ENCODE data around the gene PLCZ1.
"Not testable (repeated sequence)": the region's sequence is repeated elsewhere in the genome, so short reads cannot be mapped to it uniquely, and the experiment has no call there.

The PLCZ1 gene

DNA sequence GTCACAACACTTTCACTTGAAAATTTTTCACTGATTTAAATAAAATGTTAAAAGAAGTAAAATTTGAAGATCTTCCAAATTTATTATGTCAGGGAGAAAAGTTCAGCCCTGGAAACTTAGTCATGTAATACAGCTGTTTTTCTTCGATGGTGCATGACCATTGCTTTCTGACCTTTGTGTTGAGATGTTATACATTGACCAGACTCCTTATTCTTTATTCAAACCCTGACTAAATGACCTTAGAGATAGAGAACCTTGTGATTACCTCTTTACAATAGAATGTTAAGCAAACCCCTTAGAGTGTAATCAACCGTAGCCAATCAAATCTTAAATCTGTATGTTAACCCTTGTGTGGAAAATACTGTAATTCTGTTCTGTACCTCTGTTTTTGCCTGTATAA lies 34.5 kb downstream of the PLCZ1 start:
- TF ChIP-seq SUZ12 (IDR thresholded peaks at IDR 0.05; ENCODE audit: extremely low read depth, insufficient read depth, insufficient read length) (no peak), YY1 (IDR thresholded peaks at IDR 0.05; ENCODE audit: insufficient read depth, insufficient read length) (no peak), ZNF274 (IDR thresholded peaks at IDR 0.05; ENCODE audit: low read depth, low read length) (no peak)
- no peaks in the 10 kb centered on the region for H3K27me3 ChIP-seq (ENCODE audit: insufficient read depth, insufficient read length)
- no peak for DNase-seq (ENCODE audit: low read depth, low spot score)

DNA sequence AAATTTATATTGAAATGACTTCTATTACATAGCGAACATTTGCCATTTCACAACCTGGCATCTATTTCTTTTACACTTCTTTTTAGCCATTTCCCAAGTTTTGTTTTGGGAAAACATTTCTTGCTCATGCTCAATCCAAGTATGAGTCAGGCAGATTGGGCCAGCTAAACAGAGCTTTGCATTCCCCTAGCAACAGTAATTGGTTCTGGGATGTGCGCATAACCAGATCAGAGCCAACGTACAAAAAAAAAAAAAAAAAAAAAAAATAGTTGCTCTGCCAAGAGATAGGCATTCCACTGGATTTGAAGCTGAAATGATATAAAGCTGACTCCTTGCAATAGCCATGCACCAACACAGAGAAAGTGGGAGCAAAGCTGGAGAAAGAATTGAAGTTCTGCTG lies 37.5 kb downstream of the PLCZ1 start:
- Histone ChIP-seq H3K4me1 (ENCODE audit: insufficient read depth, insufficient read length) (no peaks in the 10 kb centered on the region), H3K36me3 (ENCODE audit: insufficient read depth, insufficient read length, low read length) (no peaks in the 10 kb centered on the region), H3K9ac (ENCODE audit: insufficient read length, low read depth) (no peak overlapping the region), H3K27me3 (ENCODE audit: insufficient read depth, insufficient read length) (no peaks in the 10 kb centered on the region), H3K4me3 (ENCODE audit: insufficient read length, low read depth) (no peak overlapping the region), H3K9me3 (ENCODE audit: insufficient read depth, low read length) (no peaks in the 10 kb centered on the region)
- peak; percentile 30 for DNase-seq (ENCODE audit: low read depth, low spot score)
- TF ChIP-seq SUZ12 (IDR thresholded peaks at IDR 0.05; ENCODE audit: extremely low read depth, insufficient read depth, insufficient read length) (no peak), ZNF274 (IDR thresholded peaks at IDR 0.05; ENCODE audit: low read depth, low read length) (no peak), YY1 (IDR thresholded peaks at IDR 0.05; ENCODE audit: insufficient read depth, insufficient read length) (no peak)

More for the DNA sequence above, 34.5 kb downstream of the PLCZ1 start:
- peaks cover 7% of the 10 kb centered on the region for H3K9me3 ChIP-seq (ENCODE audit: insufficient read depth, low read length)
- no peak overlapping the region for H3K9ac ChIP-seq (ENCODE audit: insufficient read length, low read depth)
- no peak overlapping the region for H3K4me3 ChIP-seq (ENCODE audit: insufficient read length, low read depth)
- H3K36me3 ChIP-seq (ENCODE audit: insufficient read depth, insufficient read length, low read length) = no peaks in the 10 kb centered on the region
- H3K4me1 ChIP-seq (ENCODE audit: insufficient read depth, insufficient read length) = no peaks in the 10 kb centered on the region

DNA sequence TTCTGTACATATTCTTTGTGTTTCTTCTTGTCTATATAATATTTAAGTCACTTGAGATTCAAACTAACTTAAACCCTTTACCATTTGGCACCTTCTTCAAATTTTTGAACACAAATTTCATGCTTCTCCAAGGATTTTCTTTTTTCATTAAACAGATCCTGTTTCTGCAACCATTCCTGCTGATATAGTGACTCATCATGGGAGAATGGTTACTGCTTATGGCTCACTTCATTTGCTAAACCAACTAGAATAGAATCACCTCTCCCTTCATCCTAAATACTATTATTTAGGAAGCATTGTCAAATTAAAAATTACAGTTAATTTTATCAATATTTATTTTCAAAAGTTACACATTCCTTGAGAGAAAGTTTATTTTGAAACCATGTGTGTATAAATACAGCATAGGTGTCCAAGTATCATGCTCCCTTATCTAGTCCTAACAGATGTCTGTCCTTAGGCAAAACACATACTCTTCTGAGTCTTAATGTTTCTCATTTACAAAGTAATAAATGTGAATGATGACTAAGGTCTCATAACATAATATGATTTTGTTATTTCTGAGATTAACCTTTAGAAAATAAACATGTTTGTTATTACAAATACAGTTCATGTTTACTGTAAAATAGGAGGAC lies 40.7 kb downstream of the PLCZ1 start:
- Histone ChIP-seq H3K9me3 (ENCODE audit: insufficient read depth, low read length) (no peaks in the 10 kb centered on the region), H3K4me3 (ENCODE audit: insufficient read length, low read depth) (no peak overlapping the region), H3K9ac (ENCODE audit: insufficient read length, low read depth) (no peak overlapping the region), H3K36me3 (ENCODE audit: insufficient read depth, insufficient read length, low read length) (no peaks in the 10 kb centered on the region), H3K4me1 (ENCODE audit: insufficient read depth, insufficient read length) (no peaks in the 10 kb centered on the region), H3K27me3 (ENCODE audit: insufficient read depth, insufficient read length) (no peaks in the 10 kb centered on the region)
- TF ChIP-seq SUZ12 (IDR thresholded peaks at IDR 0.05; ENCODE audit: extremely low read depth, insufficient read depth, insufficient read length) (no peak), ZNF274 (IDR thresholded peaks at IDR 0.05; ENCODE audit: low read depth, low read length) (no peak), YY1 (IDR thresholded peaks at IDR 0.05; ENCODE audit: insufficient read depth, insufficient read length) (no peak)
- no peak for DNase-seq (ENCODE audit: low read depth, low spot score)

DNA sequence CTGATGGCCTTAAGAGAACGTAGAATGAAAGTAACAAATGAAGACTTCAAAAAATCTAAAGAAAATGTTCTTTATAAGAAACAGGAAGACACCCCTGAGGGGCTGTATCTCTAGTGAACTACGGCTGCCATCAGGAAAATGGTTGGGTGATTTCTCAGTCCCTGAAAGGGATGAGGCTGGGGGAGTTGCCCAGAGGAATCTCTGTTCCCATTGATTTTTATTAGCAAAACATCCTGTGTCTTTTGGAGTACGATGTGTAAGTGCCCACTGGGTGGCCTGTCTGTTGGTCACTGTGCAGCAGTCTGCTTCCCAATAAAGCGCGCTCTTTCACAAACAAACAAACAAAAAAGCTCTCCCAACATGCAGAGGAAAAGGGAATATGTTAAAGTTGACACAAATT lies 43.8 kb downstream of the PLCZ1 start:
- DNase-seq (ENCODE audit: low read depth, low spot score); H3K4me3 ChIP-seq (ENCODE audit: insufficient read length, low read depth); H3K9ac ChIP-seq (ENCODE audit: insufficient read length, low read depth); H3K4me1 ChIP-seq (ENCODE audit: insufficient read depth, insufficient read length); H3K27me3 ChIP-seq (ENCODE audit: insufficient read depth, insufficient read length); H3K9me3 ChIP-seq (ENCODE audit: insufficient read depth, low read length); H3K36me3 ChIP-seq (ENCODE audit: insufficient read depth, insufficient read length, low read length): not testable (repeated sequence)

DNA sequence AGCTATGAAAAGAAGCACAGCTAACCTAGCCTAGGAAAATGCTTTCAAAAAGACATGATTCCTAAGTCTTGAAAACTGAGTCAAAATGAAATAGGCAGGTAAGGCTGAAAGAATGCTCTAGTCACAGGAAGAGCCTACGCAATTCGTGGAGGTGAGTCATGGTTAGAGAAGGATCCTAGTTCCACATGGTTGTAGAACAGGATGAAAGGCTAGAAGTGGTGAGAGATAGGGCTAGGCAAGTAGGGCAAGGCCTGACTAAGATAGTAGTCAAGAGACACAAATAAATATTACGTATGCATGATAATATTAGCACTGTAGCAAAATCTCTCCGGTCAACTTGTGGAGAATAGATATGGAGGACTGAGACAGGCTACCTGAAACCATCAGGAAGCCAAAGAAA lies 47.2 kb downstream of the PLCZ1 start:
- H3K4me1 ChIP-seq (ENCODE audit: insufficient read depth, insufficient read length) = no peaks in the 10 kb centered on the region
- H3K27me3 ChIP-seq (ENCODE audit: insufficient read depth, insufficient read length) = no peaks in the 10 kb centered on the region
- peak; percentile 20 for DNase-seq (ENCODE audit: low read depth, low spot score)
- TF ChIP-seq ZNF274 (IDR thresholded peaks at IDR 0.05; ENCODE audit: low read depth, low read length) = no peak
- no peak for TF ChIP-seq SUZ12 (IDR thresholded peaks at IDR 0.05; ENCODE audit: extremely low read depth, insufficient read depth, insufficient read length)
- H3K9ac ChIP-seq (ENCODE audit: insufficient read length, low read depth) = no peak overlapping the region
- no peaks in the 10 kb centered on the region for H3K36me3 ChIP-seq (ENCODE audit: insufficient read depth, insufficient read length, low read length)
- H3K9me3 ChIP-seq (ENCODE audit: insufficient read depth, low read length) = no peaks in the 10 kb centered on the region
- H3K4me3 ChIP-seq (ENCODE audit: insufficient read length, low read depth) = no peak overlapping the region

DNA sequence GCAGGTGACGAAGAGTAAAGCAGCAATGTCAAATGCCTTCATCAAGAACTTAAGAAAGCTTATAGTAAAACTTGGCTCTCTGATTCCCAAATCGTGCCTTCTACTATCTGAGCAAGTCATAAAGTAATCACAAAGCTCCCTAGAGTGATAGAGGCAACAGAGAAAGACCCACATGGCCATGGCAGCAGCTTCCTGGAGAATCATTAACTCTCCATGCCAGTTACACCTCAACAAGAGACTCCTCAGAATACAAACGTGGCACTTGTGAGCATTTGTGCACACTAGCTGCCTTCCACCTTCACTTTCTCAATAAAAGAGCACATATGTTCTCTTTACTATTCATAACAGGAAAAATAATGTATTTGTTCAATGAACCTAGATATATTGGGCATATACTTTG lies 48.0 kb downstream of the PLCZ1 start:
- no peak overlapping the region for H3K4me3 ChIP-seq (ENCODE audit: insufficient read length, low read depth)

DNA sequence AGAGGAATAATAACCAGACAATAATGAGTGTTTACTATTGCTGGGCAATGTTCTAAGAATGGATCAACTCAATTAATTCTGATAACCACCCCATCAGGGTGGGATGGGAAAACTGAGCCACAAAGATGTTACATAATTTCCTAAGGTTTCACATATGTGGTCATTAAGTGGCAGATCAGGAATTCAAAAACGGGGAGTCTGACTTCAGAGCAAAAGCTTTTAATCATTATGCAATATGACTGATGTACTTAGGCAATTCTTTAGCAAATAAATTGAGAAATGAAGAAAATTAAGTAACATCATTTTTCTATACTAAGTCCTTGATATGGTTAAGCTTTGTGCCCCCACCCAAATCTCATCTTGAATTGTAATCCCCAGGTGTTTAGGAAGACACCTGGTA lies 53.4 kb downstream of the PLCZ1 start:
- no peak overlapping the region for H3K9ac ChIP-seq (ENCODE audit: insufficient read length, low read depth)
- no peaks in the 10 kb centered on the region for H3K4me1 ChIP-seq (ENCODE audit: insufficient read depth, insufficient read length)
- no peaks in the 10 kb centered on the region for H3K9me3 ChIP-seq (ENCODE audit: insufficient read depth, low read length)
- H3K4me3 ChIP-seq (ENCODE audit: insufficient read length, low read depth) = no peak overlapping the region
- no peaks in the 10 kb centered on the region for H3K36me3 ChIP-seq (ENCODE audit: insufficient read depth, insufficient read length, low read length)
- no peak for DNase-seq (ENCODE audit: low read depth, low spot score)
- H3K27me3 ChIP-seq (ENCODE audit: insufficient read depth, insufficient read length) = no peaks in the 10 kb centered on the region
- TF ChIP-seq SUZ12 (IDR thresholded peaks at IDR 0.05; ENCODE audit: extremely low read depth, insufficient read depth, insufficient read length) = no peak
- no peak for TF ChIP-seq YY1 (IDR thresholded peaks at IDR 0.05; ENCODE audit: insufficient read depth, insufficient read length)
- TF ChIP-seq ZNF274 (IDR thresholded peaks at IDR 0.05; ENCODE audit: low read depth, low read length) = no peak

More for the DNA sequence above, 48.0 kb downstream of the PLCZ1 start:
- H3K27me3 ChIP-seq (ENCODE audit: insufficient read depth, insufficient read length) = no peaks in the 10 kb centered on the region
- TF ChIP-seq SUZ12 (IDR thresholded peaks at IDR 0.05; ENCODE audit: extremely low read depth, insufficient read depth, insufficient read length) (no peak), YY1 (IDR thresholded peaks at IDR 0.05; ENCODE audit: insufficient read depth, insufficient read length) (no peak), ZNF274 (IDR thresholded peaks at IDR 0.05; ENCODE audit: low read depth, low read length) (no peak)
- H3K36me3 ChIP-seq (ENCODE audit: insufficient read depth, insufficient read length, low read length) = no peaks in the 10 kb centered on the region
- no peaks in the 10 kb centered on the region for H3K4me1 ChIP-seq (ENCODE audit: insufficient read depth, insufficient read length)
- DNase-seq (ENCODE audit: low read depth, low spot score) = no peak
- no peak overlapping the region for H3K9ac ChIP-seq (ENCODE audit: insufficient read length, low read depth)
- no peaks in the 10 kb centered on the region for H3K9me3 ChIP-seq (ENCODE audit: insufficient read depth, low read length)

Measured in NT2/D1 (cell line).